Measurements from ENCODE around the gene TWIST2. TPM values are rescaled to one million over a fixed set of nuclear protein-coding genes. Genes with fewer than 3 reads are reported as not detected.
A peak's percentile ranks its signal among the peaks of the same experiment; 100 is the strongest.

The TWIST2 gene
- 100 to 1,000 TPM in 2 of 3 donors, 10 to 100 TPM in 1; 38.2 to 200 (median 178) TPM for total RNA-seq

DNA sequence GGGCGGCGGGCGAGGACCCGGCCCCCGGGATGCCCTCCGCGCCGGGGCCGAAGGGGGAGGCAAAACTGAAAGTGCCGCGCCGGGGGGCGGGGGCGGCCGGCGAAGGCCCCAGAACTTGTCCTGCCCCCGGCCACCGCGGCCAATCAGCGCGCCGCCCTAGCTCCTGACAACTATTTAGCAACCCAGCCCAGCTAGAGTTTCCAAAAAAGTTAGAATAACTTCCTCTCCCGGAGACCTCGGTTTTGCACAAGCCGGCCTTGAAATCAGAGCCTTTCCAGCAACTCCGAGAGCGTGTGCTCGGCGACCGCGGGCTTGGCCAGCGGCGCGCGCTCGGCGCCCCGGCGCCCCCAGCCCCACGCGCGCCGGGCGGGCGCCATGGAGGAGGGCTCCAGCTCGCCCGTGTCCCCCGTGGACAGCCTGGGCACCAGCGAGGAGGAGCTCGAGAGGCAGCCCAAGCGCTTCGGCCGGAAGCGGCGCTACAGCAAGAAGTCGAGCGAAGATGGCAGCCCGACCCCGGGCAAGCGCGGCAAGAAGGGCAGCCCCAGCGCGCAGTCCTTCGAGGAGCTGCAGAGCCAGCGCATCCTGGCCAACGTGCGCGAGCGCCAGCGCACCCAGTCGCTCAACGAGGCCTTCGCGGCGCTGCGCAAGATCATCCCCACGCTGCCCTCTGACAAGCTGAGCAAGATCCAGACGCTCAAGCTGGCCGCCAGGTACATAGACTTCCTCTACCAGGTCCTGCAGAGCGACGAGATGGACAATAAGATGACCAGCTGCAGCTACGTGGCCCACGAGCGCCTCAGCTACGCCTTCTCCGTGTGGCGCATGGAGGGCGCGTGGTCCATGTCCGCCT, at the start of gene TWIST2:
TWIST2 (plus strand) TSS at position 245 of the 850 bp plus-strand sequence; CDS start at position 376, 131 bp downstream.
- H3K36me3 ChIP-seq: no peaks in the 10 kb centered on the region
- peak in 1 of 2 donors; percentile 52 for DNase-seq (ENCODE audit: low spot score in 2 of 2)
- intact Hi-C loops (cut with DNase I; ENCODE audit: low total_unique reads): no loop called here
- peak within 1 kb of the TSS; percentile 79 to 93 for H3K27ac ChIP-seq
- TF ChIP-seq POLR2A (IDR thresholded peaks at IDR 0.05) (no peak), POLR2AphosphoS5 (IDR thresholded peaks at IDR 0.05) (peak in 1 of 3 donors; percentile 8)
- TF ChIP-seq, protein P1, sequence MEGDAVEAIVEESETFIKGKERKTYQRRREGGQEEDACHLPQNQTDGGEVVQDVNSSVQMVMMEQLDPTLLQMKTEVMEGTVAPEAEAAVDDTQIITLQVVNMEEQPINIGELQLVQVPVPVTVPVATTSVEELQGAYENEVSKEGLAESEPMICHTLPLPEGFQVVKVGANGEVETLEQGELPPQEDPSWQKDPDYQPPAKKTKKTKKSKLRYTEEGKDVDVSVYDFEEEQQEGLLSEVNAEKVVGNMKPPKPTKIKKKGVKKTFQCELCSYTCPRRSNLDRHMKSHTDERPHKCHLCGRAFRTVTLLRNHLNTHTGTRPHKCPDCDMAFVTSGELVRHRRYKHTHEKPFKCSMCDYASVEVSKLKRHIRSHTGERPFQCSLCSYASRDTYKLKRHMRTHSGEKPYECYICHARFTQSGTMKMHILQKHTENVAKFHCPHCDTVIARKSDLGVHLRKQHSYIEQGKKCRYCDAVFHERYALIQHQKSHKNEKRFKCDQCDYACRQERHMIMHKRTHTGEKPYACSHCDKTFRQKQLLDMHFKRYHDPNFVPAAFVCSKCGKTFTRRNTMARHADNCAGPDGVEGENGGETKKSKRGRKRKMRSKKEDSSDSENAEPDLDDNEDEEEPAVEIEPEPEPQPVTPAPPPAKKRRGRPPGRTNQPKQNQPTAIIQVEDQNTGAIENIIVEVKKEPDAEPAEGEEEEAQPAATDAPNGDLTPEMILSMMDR (IDR thresholded peaks at IDR 0.05): no peak
- H3K4me1 ChIP-seq: no peaks in the 10 kb centered on the region
- peak within 1 kb of the TSS; percentile 63 to 86 (median 78) for H3K4me3 ChIP-seq
- peaks cover 0 to 41% of the 10 kb centered on the region in 2 donors for H3K27me3 ChIP-seq
- no peaks in the 10 kb centered on the region for H3K9me3 ChIP-seq

GRCh38 chr2:238801791-238802190, 46.1 kb upstream of the TWIST2 start:
- TF ChIP-seq, protein P1 (IDR thresholded peaks at IDR 0.05): no peak
- no peak for TF ChIP-seq POLR2AphosphoS5 (IDR thresholded peaks at IDR 0.05)
- TF ChIP-seq POLR2A (IDR thresholded peaks at IDR 0.05): no peak
- Histone ChIP-seq H3K36me3 (no peaks in the 10 kb centered on the region), H3K9me3 (no peaks in the 10 kb centered on the region)

GRCh38 chr2:238802957-238803356, 44.9 kb upstream of the TWIST2 start:
- Histone ChIP-seq H3K36me3 (no peaks in the 10 kb centered on the region), H3K4me1 (no peaks in the 10 kb centered on the region), H3K27ac (no peak overlapping the region), H3K27me3 (peaks cover 0 to 4% of the 10 kb centered on the region in 2 donors), H3K9me3 (no peaks in the 10 kb centered on the region), H3K4me3 (no peak overlapping the region)
- no peak for DNase-seq (ENCODE audit: low spot score in 2 of 2)
- intact Hi-C loops (cut with DNase I; ENCODE audit: low total_unique reads): no loop called here
- TF ChIP-seq, protein P1 (IDR thresholded peaks at IDR 0.05): no peak
- no peak for TF ChIP-seq POLR2A (IDR thresholded peaks at IDR 0.05)
- no peak for TF ChIP-seq POLR2AphosphoS5 (IDR thresholded peaks at IDR 0.05)

More at GRCh38 chr2:238801791-238802190, 46.1 kb upstream of the TWIST2 start:
- no peak for DNase-seq (ENCODE audit: low spot score in 2 of 2)
- Histone ChIP-seq H3K4me1 (no peaks in the 10 kb centered on the region), H3K27ac (no peak overlapping the region), H3K27me3 (peaks cover 0 to 9% of the 10 kb centered on the region in 2 donors), H3K4me3 (no peak overlapping the region)
- intact Hi-C loops (cut with DNase I; ENCODE audit: low total_unique reads): no loop called here

DNA sequence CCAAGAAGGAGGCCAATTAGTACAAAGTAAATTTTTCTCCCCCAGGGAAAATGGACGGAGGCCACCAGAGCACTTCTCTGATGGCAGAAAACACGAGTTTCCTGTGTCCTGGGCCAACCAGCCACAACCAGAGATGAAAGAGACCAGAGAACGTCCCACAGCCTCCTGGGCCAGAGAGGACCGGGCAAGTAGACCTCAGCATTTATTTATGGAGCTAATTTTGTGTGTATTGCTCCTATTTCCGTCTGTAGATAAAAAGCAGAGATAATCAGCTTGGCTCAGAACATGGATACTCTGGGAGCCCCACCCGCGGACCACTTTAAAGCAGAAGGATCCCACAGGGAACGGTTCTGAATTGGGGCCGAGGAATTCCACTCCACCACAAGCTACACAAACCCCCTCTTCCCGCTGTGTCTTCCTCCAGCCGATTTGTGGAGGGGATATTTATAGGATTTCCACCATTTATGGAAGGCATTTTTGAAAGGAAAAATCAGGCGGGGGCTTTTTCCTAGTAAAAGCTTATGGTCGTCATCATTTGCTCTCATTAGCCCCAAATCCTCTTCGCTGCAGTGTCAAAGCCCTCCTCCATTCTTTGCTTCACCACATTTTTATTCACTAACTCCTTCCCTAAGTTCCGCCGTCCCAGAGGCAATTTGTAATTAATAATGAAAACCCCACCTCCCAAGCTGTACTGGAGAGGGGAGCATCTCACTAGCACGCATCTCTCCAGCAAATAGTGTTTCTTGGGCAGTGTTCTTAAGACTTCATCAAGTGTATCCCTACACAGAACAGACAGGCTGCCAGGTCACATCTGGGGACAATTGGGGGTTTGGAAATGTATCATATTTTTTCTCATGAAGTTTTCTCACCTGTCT, 43.7 kb upstream of the TWIST2 start:
- TF ChIP-seq, protein P1 (IDR thresholded peaks at IDR 0.05): no peak
- TF ChIP-seq POLR2AphosphoS5 (IDR thresholded peaks at IDR 0.05) (no peak), POLR2A (IDR thresholded peaks at IDR 0.05) (no peak)
- Histone ChIP-seq H3K4me3 (peak overlapping the region in 2 of 3 donors; percentile 9 to 43), H3K27ac (peak overlapping the region in 1 of 2 donors; percentile 32), H3K4me1 (no peaks in the 10 kb centered on the region), H3K36me3 (no peaks in the 10 kb centered on the region), H3K9me3 (peaks cover 1 to 11% of the 10 kb centered on the region in 2 donors), H3K27me3 (peaks cover 0 to 4% of the 10 kb centered on the region in 2 donors)
- DNase-seq (ENCODE audit: low spot score in 2 of 2): no peak
- intact Hi-C loops (cut with DNase I; ENCODE audit: low total_unique reads): no loop called here

Measured in breast epithelium (tissue), 4 donors.